NCI-H2227 (cell line): Measurements from ENCODE around the gene NRXN2.

Source experiments
- DNase-seq: peaks from one replicate; lab custom pipeline; 2025; ENCODE audit not compliant: unreplicated experiment; lab: John Stamatoyannopoulos, UW

NRXN2 gene

GRCh38 chr11:64594159-64594939 lies 128.6 kb downstream of the NRXN2 start:
- no peak for DNase-seq

- no peak for DNase-seq
Measured at GRCh38 chr11:64593156-64594105, 129.6 kb downstream of the NRXN2 start.

GRCh38 chr11:64592656-64593055 lies 130.3 kb downstream of the NRXN2 start:
- DNase-seq: no peak

- DNase-seq: no peak
Measured at GRCh38 chr11:64592234-64592615, 130.8 kb downstream of the NRXN2 start.

GRCh38 chr11:64591257-64592233 lies 131.5 kb downstream of the NRXN2 start:
- no peak for DNase-seq

DNA sequence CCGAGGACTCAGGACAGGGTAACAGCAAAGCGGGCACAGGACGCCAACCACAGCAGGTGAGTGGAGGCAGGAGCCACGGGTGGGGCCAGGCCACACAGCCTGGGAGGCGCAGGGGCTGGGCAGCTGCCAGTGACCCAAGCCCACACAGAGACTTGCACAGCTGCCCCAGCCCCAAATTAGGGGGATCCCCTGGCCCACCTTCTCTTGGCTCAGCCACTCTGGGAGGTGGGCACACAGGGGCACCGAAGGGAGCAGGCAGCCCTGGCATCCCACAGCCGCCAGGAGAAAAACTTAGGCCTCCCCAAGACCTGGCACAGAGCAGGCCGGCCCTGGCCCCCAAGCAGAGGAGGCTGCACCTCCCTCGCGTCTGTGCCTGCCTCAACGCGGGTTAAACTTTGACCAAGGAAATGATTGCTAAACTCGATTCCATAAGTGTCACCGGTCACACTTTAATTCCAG lies 132.2 kb downstream of the NRXN2 start, which contains the start of gene SLC22A12:
Gene SLC22A12, plus strand, starts transcription at position 458 of the 459 bp plus-strand sequence. CDS start 337 bp downstream, outside the sequence.
- no peak for DNase-seq

GRCh38 chr11:64588701-64589100 lies 134.3 kb downstream of the NRXN2 start:
- DNase-seq: no peak

- no peak for DNase-seq
Measured at GRCh38 chr11:64586366-64586765, 136.6 kb downstream of the NRXN2 start.

- DNase-seq: no peak
Measured at GRCh38 chr11:64585150-64585549, 137.8 kb downstream of the NRXN2 start.

- DNase-seq: no peak
Measured at GRCh38 chr11:64583296-64584262, 139.4 kb downstream of the NRXN2 start.

- no peak for DNase-seq
Measured at GRCh38 chr11:64582885-64583284, 140.1 kb downstream of the NRXN2 start.

DNA sequence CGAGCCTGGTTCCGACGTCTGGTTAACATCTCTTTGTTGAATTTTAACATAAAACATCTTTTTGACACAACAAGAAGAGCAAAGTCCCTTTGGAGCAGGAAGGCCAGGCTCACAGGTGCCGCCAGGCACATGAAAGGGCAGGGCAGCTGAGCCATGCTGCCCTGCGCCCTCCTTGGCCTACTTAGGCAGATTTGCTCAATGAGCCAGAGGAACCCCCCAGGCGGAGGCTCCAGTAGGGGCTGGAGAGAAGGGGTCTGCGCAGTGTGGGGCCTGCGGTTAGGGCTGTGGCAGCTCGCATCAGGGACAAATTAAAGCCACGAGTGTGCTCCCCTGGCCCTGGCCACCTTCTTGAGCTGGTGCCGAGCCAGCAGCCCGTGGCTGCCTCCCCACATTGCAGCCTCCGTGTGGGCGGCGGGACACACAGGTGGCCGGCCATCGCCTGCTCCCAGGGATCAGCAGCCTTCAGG lies 141.9 kb downstream of the NRXN2 start:
- DNase-seq: no peak

DNA sequence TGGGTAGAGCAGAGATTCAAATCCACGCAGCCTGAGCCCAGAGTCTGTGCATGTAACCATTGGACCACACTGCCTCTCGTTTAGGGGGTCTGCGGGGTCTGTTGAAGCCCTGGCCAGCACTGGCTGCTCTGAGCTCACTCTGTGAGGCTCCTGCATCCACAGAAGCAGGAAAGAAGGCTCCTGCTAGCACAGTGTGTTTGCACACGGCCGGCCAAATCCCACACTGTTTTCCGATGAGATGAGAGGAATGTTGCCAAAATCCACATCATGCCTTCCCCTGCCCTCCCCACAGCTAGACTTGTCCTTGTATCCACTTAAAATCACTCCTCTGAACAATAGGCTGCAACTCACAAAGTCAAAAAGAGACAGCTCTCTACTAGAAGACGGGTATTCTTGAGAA lies 142.6 kb downstream of the NRXN2 start:
- DNase-seq: no peak

GRCh38 chr11:64577202-64577601 lies 145.8 kb downstream of the NRXN2 start:
- no peak for DNase-seq

DNA sequence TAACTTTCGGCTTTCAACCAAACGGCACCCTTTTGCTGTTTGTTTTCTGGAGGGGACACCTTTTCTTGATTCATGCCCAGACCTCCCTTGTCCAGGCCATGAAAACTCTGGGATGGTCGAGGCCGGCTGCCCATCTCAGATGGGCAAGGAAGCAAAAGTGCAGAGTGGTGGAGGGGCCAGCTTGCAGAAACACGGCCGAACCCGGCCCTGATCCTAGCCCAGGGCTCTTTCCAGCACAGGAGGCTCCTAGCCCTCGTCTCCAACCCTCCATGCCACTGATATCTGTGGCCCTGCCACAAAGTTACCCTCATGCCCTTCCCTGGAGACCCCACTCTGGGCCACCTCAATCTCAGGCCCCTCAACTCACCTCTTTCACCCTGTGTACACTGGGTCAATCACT lies 150.9 kb downstream of the NRXN2 start:
- DNase-seq: no peak

DNA sequence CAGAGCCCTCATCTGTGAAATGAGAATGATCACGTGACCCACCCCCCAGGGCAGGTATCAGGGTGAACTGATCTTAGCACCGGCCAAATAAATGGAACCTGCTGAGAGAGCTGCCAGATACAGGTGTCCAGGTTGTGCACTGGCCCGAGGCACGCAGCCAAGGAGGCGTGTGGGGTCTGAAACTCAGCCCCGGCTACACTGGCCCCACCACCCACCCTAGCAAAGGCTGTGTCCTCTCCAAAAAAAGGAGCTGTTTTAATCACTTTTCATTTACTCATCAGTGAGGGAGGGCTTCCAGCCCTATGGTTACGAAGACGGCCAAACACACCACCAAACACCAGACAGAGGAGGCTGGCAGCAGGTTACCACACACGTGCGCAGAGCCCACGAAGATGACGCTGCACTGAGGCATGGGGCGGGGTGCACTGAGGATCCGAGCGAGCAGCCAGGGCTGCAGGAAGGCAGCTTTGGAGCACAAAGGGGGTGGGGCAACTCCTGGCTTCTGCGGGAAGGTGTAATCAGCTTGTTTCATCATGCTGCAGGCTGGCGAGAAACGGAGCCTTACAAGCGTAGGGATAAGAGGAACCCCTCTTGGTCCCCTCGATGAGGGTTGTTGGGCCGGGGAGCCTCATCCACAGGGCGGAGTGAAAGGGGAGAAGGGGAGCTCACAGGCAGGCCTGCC lies 151.4 kb downstream of the NRXN2 start:
- DNase-seq: peak; percentile 77

GRCh38 chr11:64571050-64571409 lies 152.0 kb downstream of the NRXN2 start:
- no peak for DNase-seq

DNA sequence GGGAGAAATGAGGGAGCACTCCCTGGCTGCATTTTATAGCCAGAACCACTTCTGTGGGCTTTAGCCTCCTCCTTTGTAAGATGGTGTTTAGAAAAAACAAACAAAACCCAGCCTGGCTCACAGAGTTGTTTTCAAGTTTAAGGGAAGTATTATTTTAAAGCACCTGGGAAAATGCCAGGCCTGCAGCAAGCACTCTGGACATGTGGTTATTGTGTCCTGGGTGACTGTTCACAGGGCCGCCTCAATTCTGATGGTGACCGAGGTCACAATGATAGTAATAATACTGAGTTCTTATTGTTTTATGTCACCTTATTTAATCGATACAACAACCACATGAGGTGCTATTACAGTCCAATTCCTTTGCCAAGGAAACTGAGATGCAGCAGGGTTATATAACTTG lies 152.7 kb downstream of the NRXN2 start:
- no peak for DNase-seq
